ENCODE data around the gene RASAL2. TPM values are rescaled to one million over a fixed set of nuclear protein-coding genes. Genes with fewer than 3 reads are reported as not detected.
"Not testable (repeated sequence)": the region's sequence is repeated elsewhere in the genome, so short reads cannot be mapped to it uniquely, and the experiment has no call there.

The RASAL2 gene
- total RNA-seq, 1 experiment from 2014 or later: 8.2 TPM

- no peak for DNase-seq (ENCODE audit: low read depth)
Observed at GRCh38 chr1:178278916-178279686, 185.2 kb downstream of the RASAL2 start.

GRCh38 chr1:178282949-178283367 lies 189.1 kb downstream of the RASAL2 start:
- peak; percentile 60 for DNase-seq (ENCODE audit: low read depth)

GRCh38 chr1:178283409-178283808 lies 189.5 kb downstream of the RASAL2 start:
- DNase-seq (ENCODE audit: low read depth): peak; percentile 38

- DNase-seq (ENCODE audit: low read depth): no peak
Observed at GRCh38 chr1:178284058-178284457, 190.2 kb downstream of the RASAL2 start.

- no peak for DNase-seq (ENCODE audit: low read depth)
Observed at GRCh38 chr1:178291166-178291565, 197.3 kb downstream of the RASAL2 start.

GRCh38 chr1:178294654-178295053 lies 200.8 kb downstream of the RASAL2 start:
- no peak for DNase-seq (ENCODE audit: low read depth)

- DNase-seq (ENCODE audit: low read depth): no peak
Observed at GRCh38 chr1:178300352-178300699, 206.4 kb downstream of the RASAL2 start.

GRCh38 chr1:178301141-178301540 lies 207.2 kb downstream of the RASAL2 start:
- DNase-seq (ENCODE audit: low read depth): no peak

GRCh38 chr1:178307264-178307663 lies 213.4 kb downstream of the RASAL2 start:
- no peak for DNase-seq (ENCODE audit: low read depth)

- DNase-seq (ENCODE audit: low read depth): no peak
Observed at GRCh38 chr1:178308438-178308837, 214.5 kb downstream of the RASAL2 start.

GRCh38 chr1:178310685-178311105 lies 216.8 kb downstream of the RASAL2 start:
- DNase-seq (ENCODE audit: low read depth): peak; percentile 78

- DNase-seq (ENCODE audit: low read depth): peak; percentile 5
Observed at GRCh38 chr1:178311164-178311563, 217.3 kb downstream of the RASAL2 start.

- DNase-seq (ENCODE audit: low read depth): not testable (repeated sequence)
Observed at GRCh38 chr1:178320280-178320982, 226.5 kb downstream of the RASAL2 start.

GRCh38 chr1:178323067-178323466 lies 229.2 kb downstream of the RASAL2 start:
- no peak for DNase-seq (ENCODE audit: low read depth)

- no peak for DNase-seq (ENCODE audit: low read depth)
Observed at GRCh38 chr1:178324003-178324402, 230.1 kb downstream of the RASAL2 start.

- no peak for DNase-seq (ENCODE audit: low read depth)
Observed at GRCh38 chr1:178328728-178329127, 234.8 kb downstream of the RASAL2 start.

GRCh38 chr1:178330153-178330552 lies 236.2 kb downstream of the RASAL2 start:
- DNase-seq (ENCODE audit: low read depth): no peak

- DNase-seq (ENCODE audit: low read depth): no peak
Observed at GRCh38 chr1:178330848-178331497, 237.1 kb downstream of the RASAL2 start.

- no peak for DNase-seq (ENCODE audit: low read depth)
Observed at GRCh38 chr1:178335426-178335825, 241.5 kb downstream of the RASAL2 start.

GRCh38 chr1:178337091-178337706 lies 243.3 kb downstream of the RASAL2 start:
- peak; percentile 16 for DNase-seq (ENCODE audit: low read depth)

GRCh38 chr1:178339834-178340233 lies 245.9 kb downstream of the RASAL2 start:
- DNase-seq (ENCODE audit: low read depth): no peak

GRCh38 chr1:178341261-178341956 lies 247.5 kb downstream of the RASAL2 start:
- peak; percentile 88 for DNase-seq (ENCODE audit: low read depth)

Measured in RPMI7951 (cell line).